Neuronal stem cell (in vitro differentiated cells): ENCODE results near the gene CCDC93.
A peak's percentile ranks its signal among the peaks of the same experiment; 100 is the strongest.
"Not testable (repeated sequence)": the region's sequence is repeated elsewhere in the genome, so short reads cannot be mapped to it uniquely, and the experiment has no call there.

Experiments used
- DNase-seq: peaks from one replicate; pipeline ENCODE4 v3.0.0-alpha.2; 2013; ENCODE audit warnings: low spot score
- H2AFZ ChIP-seq: one replicate; pipeline ENCODE4 v1.6.1; 2013; ENCODE audit warnings: mild to moderate bottlenecking, low read length, inconsistent platforms
- H2AK5ac ChIP-seq: 2 replicates; pipeline ENCODE4 v1.6.1; 2013; ENCODE audit warnings: low read depth, mild to moderate bottlenecking, inconsistent platforms, low read length, moderate library complexity, mixed read lengths
- H2BK120ac ChIP-seq: 2 replicates; pipeline ENCODE4 v1.6.1; 2013; ENCODE audit warnings: low read depth, mild to moderate bottlenecking, inconsistent platforms, low read length, moderate library complexity, mixed read lengths
- H2BK12ac ChIP-seq: one replicate; pipeline ENCODE4 v1.6.1; 2013; ENCODE audit warnings: low read length, inconsistent platforms
- H2BK15ac ChIP-seq: 2 replicates; pipeline ENCODE4 v1.6.1; 2013; ENCODE audit warnings: mild to moderate bottlenecking, low read length, inconsistent platforms, mixed read lengths
- H2BK5ac ChIP-seq: one replicate; pipeline ENCODE4 v1.6.1; 2013; ENCODE audit warnings: inconsistent platforms, mild to moderate bottlenecking, low read length, moderate library complexity
- H3K14ac ChIP-seq: one replicate; pipeline ENCODE4 v1.6.1; 2013; ENCODE audit warnings: low read length, inconsistent platforms
- H3K18ac ChIP-seq: 2 replicates; pipeline ENCODE4 v1.6.1; 2013; ENCODE audit warnings: low read length, inconsistent platforms
- H3K23ac ChIP-seq: 2 replicates; pipeline ENCODE4 v1.6.1; 2013; ENCODE audit warnings: low read depth, mild to moderate bottlenecking, mixed read lengths, low read length, inconsistent platforms; ENCODE audit not compliant: poor library complexity
- H3K27ac ChIP-seq: replicated peaks from 3 replicates; pipeline ENCODE4 v1.5.1; 2013; ENCODE audit warnings: low read length, inconsistent platforms
- H3K27me3 ChIP-seq, 3 experiments: 2 replicates each; pipeline ENCODE4 v1.6.1; 2013; ENCODE audit warnings: low read length in 3 of 3, mild to moderate bottlenecking in 2 of 3, inconsistent platforms in 1 of 3, low read depth in 1 of 3, mixed read lengths in 1 of 3, moderate library complexity in 1 of 3; ENCODE audit not compliant: control insufficient read depth in 3 of 3, insufficient read depth in 3 of 3
- H3K36me3 ChIP-seq, 2 donors: replicated peaks in 1 of 2; 2 replicates each; pipeline ENCODE4 v1.6.1; 2013; ENCODE audit warnings: low read length in 2 of 2; ENCODE audit not compliant: control insufficient read depth in 2 of 2, insufficient read depth in 2 of 2
- H3K4ac ChIP-seq: 2 replicates; pipeline ENCODE4 v1.6.1; 2013; ENCODE audit warnings: inconsistent platforms, mild to moderate bottlenecking, low read length, moderate library complexity
- H3K4me1 ChIP-seq, 2 donors: 1 replicate in 1 of 2; 2 replicates in 1 of 2; pipeline ENCODE4 v1.6.1; 2013; ENCODE audit warnings: low read length in 2 of 2, low read depth in 1 of 2; ENCODE audit not compliant: control insufficient read depth in 2 of 2, insufficient read depth in 1 of 2
- H3K4me2 ChIP-seq: one replicate; pipeline ENCODE4 v1.6.1; 2013; ENCODE audit warnings: mild to moderate bottlenecking, low read length, inconsistent platforms; ENCODE audit not compliant: insufficient read depth, poor library complexity, severe bottlenecking
- H3K4me3 ChIP-seq, 2 donors: 2 replicates each; pipeline ENCODE4 v1.5.1; 2013; ENCODE audit warnings: low read length in 2 of 2, mild to moderate bottlenecking in 2 of 2, inconsistent platforms in 1 of 2, moderate library complexity in 1 of 2
- H3K79me1 ChIP-seq: one replicate; pipeline ENCODE4 v1.6.1; 2013; ENCODE audit warnings: low read depth, mild to moderate bottlenecking, inconsistent platforms, low read length, moderate library complexity
- H3K9ac ChIP-seq: one replicate; pipeline ENCODE4 v1.6.1; 2013; ENCODE audit warnings: mild to moderate bottlenecking, low read depth, low read length, inconsistent platforms; ENCODE audit not compliant: poor library complexity
- H3K9me3 ChIP-seq, 2 donors: replicated peaks in 1 of 2; 2 replicates each; pipeline versions ENCODE3 to v1.6.1; 2013; ENCODE audit warnings: low read length in 2 of 2, mild to moderate bottlenecking in 2 of 2, inconsistent platforms in 1 of 2, low read depth in 1 of 2, mixed read lengths in 1 of 2, moderate library complexity in 1 of 2; ENCODE audit not compliant: control insufficient read depth in 2 of 2, insufficient read depth in 1 of 2
- H4K8ac ChIP-seq: one replicate; pipeline ENCODE4 v1.6.1; 2013; ENCODE audit warnings: low read depth, mild to moderate bottlenecking, inconsistent platforms, low read length, moderate library complexity
- H4K91ac ChIP-seq: one replicate; pipeline ENCODE4 v1.6.1; 2013; ENCODE audit warnings: low read length, low read depth, mild to moderate bottlenecking, inconsistent platforms; ENCODE audit not compliant: poor library complexity
- WGBS, 2 donors: extraction: QIAGEN DNeasy Blood & Tissue Kit; methylation state at CpG; one replicate each; pipeline ENCODE4 v1.1.7; 2013; ENCODE audit warnings: missing lambda C conversion rate in 2 of 2, mixed read lengths in 1 of 2; ENCODE audit not compliant: insufficient read length in 2 of 2, insufficient replicate concordance in 1 of 2; ENCODE audit errors: extremely low coverage in 2 of 2; 5-methylcytosine and 5-hydroxymethylcytosine counted together

The CCDC93 gene

DNA sequence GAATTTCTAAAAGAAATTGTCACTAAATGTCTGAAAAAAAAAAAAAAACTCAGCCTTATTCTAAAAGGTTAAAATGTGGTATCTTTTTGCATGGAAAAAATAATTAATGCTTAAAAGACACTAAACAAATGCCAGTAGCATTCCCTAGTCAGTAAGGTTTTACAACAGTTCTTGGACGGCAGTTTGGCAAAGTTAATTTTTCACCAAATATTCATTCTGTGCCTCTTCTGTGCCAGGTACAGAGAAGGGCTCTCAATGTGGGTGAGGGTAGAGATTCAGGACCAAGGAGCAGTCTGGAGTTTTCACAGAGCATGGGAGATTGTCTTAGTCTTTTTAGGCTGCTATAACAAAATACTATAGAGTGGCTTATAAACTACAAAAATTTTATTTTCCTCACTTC, 6.0 kb upstream of the CCDC93 start:
- Histone ChIP-seq H3K4ac (no peak overlapping the region), H3K9ac (no peak overlapping the region), H2AK5ac (no peak overlapping the region), H3K14ac (no peak overlapping the region), H3K4me3 (no peak overlapping the region), H3K27ac (no peak overlapping the region), H3K4me2 (no peak overlapping the region), H2BK5ac (no peak overlapping the region), H2BK15ac (no peak overlapping the region), H3K4me1 (no peaks in the 10 kb centered on the region), H2BK120ac (no peak overlapping the region), H3K9me3 (no peaks in the 10 kb centered on the region), H3K79me1 (no peaks in the 10 kb centered on the region), H3K36me3 (no peaks in the 10 kb centered on the region), H3K23ac (no peak overlapping the region), H3K18ac (no peak overlapping the region), H2AFZ (no peak overlapping the region), H3K27me3 (peaks cover 0 to 21% (median 7%) of the 10 kb centered on the region in 3 experiments), H2BK12ac (no peak overlapping the region), H4K8ac (no peak overlapping the region), H4K91ac (no peak overlapping the region)
- no CpG with 5 or more reads among the region's 1 CpG for WGBS, 2 donors
- DNase-seq = no peak

DNA sequence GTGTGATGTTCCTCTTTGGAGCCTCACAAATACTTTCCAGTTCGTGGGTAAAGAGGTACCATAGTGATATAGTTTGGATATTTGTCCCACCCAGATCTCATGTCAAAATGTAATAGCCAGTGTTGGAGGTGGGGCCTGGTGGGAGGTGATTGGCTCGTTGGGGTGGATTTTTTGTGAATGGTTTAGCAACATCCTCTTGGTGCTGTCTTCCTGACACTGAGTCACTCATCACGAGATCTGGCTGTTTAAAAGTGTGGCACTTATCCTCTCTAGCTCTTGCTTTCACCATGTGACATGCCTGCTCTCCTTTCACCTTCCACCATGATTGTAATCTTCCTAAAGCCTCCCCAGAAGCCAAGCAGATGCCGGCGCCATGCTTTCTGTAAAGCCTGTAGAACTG, 3.0 kb upstream of the CCDC93 start:
- H4K91ac ChIP-seq = no peak overlapping the region
- no CpG with 5 or more reads among the region's 5 CpGs for WGBS, 2 donors

DNA sequence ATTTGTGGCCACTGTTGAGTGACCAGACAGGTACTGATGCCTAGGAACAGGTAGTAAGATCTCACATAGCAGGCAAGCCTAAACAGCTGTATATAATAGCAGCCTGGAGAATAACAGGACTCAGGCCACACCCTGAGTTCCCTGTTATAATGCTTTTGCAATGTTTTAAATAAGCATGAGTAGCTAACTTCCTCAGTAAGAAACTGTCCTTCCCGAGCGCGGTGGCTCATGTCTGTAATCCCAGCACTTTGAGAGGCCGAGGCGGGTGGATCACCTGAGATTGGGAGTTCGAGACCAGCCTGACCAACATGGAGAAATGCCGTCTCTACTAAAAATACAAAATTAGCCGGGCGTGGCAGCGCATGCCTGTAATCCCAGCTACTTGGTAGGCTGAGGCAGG, 1.9 kb upstream of the CCDC93 start:
- not testable (repeated sequence) for H4K91ac ChIP-seq, H2BK12ac ChIP-seq, H3K27ac ChIP-seq, H3K79me1 ChIP-seq, H3K9me3 ChIP-seq, H3K18ac ChIP-seq, H2BK120ac ChIP-seq, H3K4me2 ChIP-seq, H2BK15ac ChIP-seq, H2AFZ ChIP-seq, H2BK5ac ChIP-seq, H3K36me3 ChIP-seq, H3K9ac ChIP-seq, H3K4me3 ChIP-seq, DNase-seq, H3K23ac ChIP-seq, H3K4me1 ChIP-seq, H2AK5ac ChIP-seq, H4K8ac ChIP-seq, H3K4ac ChIP-seq, H3K14ac ChIP-seq
- no CpG with 5 or more reads among the region's 10 CpGs for WGBS, 2 donors
- H3K27me3 ChIP-seq = peaks cover 0 to 20% (median 15%) of the 10 kb centered on the region in 3 experiments

More for the DNA sequence above, 3.0 kb upstream of the CCDC93 start:
- H2BK15ac ChIP-seq = no peak overlapping the region
- H3K9me3 ChIP-seq = no peaks in the 10 kb centered on the region
- no peak overlapping the region for H2BK5ac ChIP-seq
- H3K4ac ChIP-seq = no peak overlapping the region
- H3K27me3 ChIP-seq = peaks cover 0 to 20% (median 15%) of the 10 kb centered on the region in 3 experiments
- peaks cover 5% of the 10 kb centered on the region for H3K79me1 ChIP-seq
- no peak overlapping the region for H2AK5ac ChIP-seq
- H4K8ac ChIP-seq = no peak overlapping the region
- no peak overlapping the region for H2BK12ac ChIP-seq
- H3K36me3 ChIP-seq = no peaks in the 10 kb centered on the region
- H3K27ac ChIP-seq = no peak overlapping the region
- no peak overlapping the region for H3K14ac ChIP-seq
- peaks cover 3 to 7% of the 10 kb centered on the region in 2 donors for H3K4me1 ChIP-seq
- H3K23ac ChIP-seq = no peak overlapping the region
- DNase-seq = no peak
- H3K9ac ChIP-seq = no peak overlapping the region
- no peak overlapping the region for H2AFZ ChIP-seq
- no peak overlapping the region for H2BK120ac ChIP-seq
- no peak overlapping the region for H3K4me3 ChIP-seq
- H3K18ac ChIP-seq = no peak overlapping the region
- no peak overlapping the region for H3K4me2 ChIP-seq

DNA sequence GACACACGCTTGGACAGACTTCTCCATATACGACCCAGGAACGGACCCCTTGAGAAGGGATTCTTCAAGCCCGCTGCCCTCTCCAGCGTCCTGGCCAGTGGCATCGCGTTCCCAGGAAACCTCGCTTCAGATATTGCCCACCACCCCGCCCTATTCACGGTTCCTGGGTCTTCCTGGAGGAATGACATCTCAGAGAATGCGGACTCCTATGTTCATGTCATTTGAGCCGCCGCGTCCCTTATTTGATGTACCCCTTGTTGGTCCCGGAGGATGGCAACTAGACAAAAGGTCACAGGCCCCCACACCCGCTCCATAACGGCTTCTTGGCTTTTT, 588 bp upstream of the CCDC93 start:
- DNase-seq = no peak
- Histone ChIP-seq H3K27me3 (peaks cover 0 to 15% (median 15%) of the 10 kb centered on the region in 3 experiments), H2AK5ac (no peak overlapping the region), H4K8ac (no peak overlapping the region), H3K23ac (no peak overlapping the region), H3K79me1 (peaks cover 8% of the 10 kb centered on the region), H3K4ac (no peak overlapping the region), H2BK12ac (no peak overlapping the region), H3K4me1 (peaks cover 3 to 7% of the 10 kb centered on the region in 2 donors), H3K9me3 (no peaks in the 10 kb centered on the region), H3K27ac (no peak overlapping the region), H4K91ac (no peak overlapping the region), H3K9ac (no peak overlapping the region), H3K36me3 (no peaks in the 10 kb centered on the region), H2AFZ (peak overlapping the region; percentile 98), H2BK5ac (no peak overlapping the region), H3K18ac (peak overlapping the region; percentile 20), H2BK15ac (no peak overlapping the region), H3K4me3 (peak overlapping the region; percentile 63 to 85), H2BK120ac (no peak overlapping the region), H3K14ac (no peak overlapping the region), H3K4me2 (peak overlapping the region; percentile 93)
- WGBS, 2 donors = no CpG with 5 or more reads among the region's 17 CpGs
